Thyroid gland (tissue), 4 donors: ENCODE results near the gene SH3GL1.

Source experiments
- CTCF ChIP-seq, 6 experiments: fragments of 200-600 bp in 3 of 6; fragments of 450-650 bp in 3 of 6; sonication (generic) in 3 of 6; IDR thresholded peaks; one replicate each; pipeline ENCODE4 v1.5.1; 2016 to 2019; ENCODE audit warnings: antibody characterized with exemption in 6 of 6, mild to moderate bottlenecking in 2 of 6, inconsistent platforms in 1 of 6, moderate library complexity in 1 of 6
- POLR2A ChIP-seq, 2 donors: fragments of 450-650 bp; IDR thresholded peaks; one replicate each; pipeline ENCODE4 v1.6.1; 2017; ENCODE audit warnings: antibody characterized with exemption in 2 of 2, mild to moderate bottlenecking in 2 of 2, moderate library complexity in 1 of 2

- TF ChIP-seq POLR2A (IDR thresholded peaks at IDR 0.05) (no peak), CTCF (IDR thresholded peaks at IDR 0.05) (no peak)
Observed at GRCh38 chr19:4322942-4323665, 77.2 kb downstream of the SH3GL1 start.
